ENCODE results near the gene U2AF1L4. TPM values are rescaled to one million over a fixed set of nuclear protein-coding genes. Genes with fewer than 3 reads are reported as not detected.
A peak's percentile ranks its signal among the peaks of the same experiment; 100 is the strongest.

U2AF1L4 gene
- total and polyA plus RNA-seq, 10 of the 15 experiments (the other 5 are each of a cell fraction or from before 2014, with no cell fraction given), result 7.9 to 21.6 (median 15.1) TPM

DNA sequence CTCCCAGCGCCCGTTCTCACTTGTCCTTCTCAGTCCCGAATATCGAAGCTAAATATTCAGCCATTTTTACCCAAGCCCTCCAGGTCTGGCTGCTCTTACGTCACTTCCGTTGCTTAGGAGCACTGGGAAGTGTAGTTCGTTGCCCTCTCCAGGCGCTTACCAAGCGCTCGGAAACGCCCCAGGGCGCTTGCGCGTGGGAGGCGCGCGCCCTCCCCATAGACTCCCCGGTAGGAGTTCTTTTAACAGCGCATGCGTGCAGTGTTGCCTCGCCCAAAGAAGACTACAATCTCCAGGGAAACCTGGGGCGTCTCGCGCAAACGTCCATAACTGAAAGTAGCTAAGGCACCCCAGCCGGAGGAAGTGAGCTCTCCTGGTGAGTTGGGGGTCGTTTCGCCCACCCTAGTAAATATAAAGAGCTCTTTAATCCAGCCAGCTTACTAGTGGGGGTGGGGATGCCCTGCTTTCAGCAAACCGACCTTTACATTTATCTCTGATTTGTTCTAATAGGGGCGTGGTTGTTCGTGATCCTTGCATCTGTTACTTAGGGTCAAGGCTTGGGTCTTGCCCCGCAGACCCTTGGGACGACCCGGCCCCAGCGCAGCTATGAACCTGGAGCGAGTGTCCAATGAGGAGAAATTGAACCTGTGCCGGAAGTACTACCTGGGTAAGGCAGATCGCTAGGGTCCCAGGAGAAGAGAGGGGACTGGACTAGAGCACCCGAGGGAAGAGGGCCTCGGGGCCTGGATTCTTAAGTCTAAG is at the start of gene U2AF1L4, which contains the start of gene PSENEN (continued):
- TF ChIP-seq, protein P1, sequence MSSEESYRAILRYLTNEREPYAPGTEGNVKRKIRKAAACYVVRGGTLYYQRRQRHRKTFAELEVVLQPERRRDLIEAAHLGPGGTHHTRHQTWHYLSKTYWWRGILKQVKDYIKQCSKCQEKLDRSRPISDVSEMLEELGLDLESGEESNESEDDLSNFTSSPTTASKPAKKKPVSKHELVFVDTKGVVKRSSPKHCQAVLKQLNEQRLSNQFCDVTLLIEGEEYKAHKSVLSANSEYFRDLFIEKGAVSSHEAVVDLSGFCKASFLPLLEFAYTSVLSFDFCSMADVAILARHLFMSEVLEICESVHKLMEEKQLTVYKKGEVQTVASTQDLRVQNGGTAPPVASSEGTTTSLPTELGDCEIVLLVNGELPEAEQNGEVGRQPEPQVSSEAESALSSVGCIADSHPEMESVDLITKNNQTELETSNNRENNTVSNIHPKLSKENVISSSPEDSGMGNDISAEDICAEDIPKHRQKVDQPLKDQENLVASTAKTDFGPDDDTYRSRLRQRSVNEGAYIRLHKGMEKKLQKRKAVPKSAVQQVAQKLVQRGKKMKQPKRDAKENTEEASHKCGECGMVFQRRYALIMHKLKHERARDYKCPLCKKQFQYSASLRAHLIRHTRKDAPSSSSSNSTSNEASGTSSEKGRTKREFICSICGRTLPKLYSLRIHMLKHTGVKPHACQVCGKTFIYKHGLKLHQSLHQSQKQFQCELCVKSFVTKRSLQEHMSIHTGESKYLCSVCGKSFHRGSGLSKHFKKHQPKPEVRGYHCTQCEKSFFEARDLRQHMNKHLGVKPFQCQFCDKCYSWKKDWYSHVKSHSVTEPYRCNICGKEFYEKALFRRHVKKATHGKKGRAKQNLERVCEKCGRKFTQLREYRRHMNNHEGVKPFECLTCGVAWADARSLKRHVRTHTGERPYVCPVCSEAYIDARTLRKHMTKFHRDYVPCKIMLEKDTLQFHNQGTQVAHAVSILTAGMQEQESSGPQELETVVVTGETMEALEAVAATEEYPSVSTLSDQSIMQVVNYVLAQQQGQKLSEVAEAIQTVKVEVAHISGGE (CRISPR knock-in tag; IDR thresholded peaks at IDR 0.05), result no peak
- no peak for TF ChIP-seq TCF12 (IDR thresholded peaks at IDR 0.05; ENCODE audit: low read depth, low read length)
- TF ChIP-seq, protein P2, sequence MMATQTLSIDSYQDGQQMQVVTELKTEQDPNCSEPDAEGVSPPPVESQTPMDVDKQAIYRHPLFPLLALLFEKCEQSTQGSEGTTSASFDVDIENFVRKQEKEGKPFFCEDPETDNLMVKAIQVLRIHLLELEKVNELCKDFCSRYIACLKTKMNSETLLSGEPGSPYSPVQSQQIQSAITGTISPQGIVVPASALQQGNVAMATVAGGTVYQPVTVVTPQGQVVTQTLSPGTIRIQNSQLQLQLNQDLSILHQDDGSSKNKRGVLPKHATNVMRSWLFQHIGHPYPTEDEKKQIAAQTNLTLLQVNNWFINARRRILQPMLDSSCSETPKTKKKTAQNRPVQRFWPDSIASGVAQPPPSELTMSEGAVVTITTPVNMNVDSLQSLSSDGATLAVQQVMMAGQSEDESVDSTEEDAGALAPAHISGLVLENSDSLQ (IDR thresholded peaks at IDR 0.05), result 0 out of 2 replicates have a peak, but pooled peaks have one; percentile 2
- no peak for TF ChIP-seq ETV6 (conservative IDR thresholded peaks at IDR 0.05 in 1 of 2, IDR thresholded peaks at IDR 0.05 in 1 of 2; ENCODE audit: borderline replicate concordance in 1 of 2, low read depth in 1 of 2)
- TF ChIP-seq SREBF1 (IDR thresholded peaks at IDR 0.05; ENCODE audit: low read length), result peak; percentile 66
- TF ChIP-seq RCOR1 (conservative IDR thresholded peaks at IDR 0.05; ENCODE audit: low read depth, low read length), result no peak
- no peak for TF ChIP-seq BHLHE40 (IDR thresholded peaks at IDR 0.05; ENCODE audit: borderline replicate concordance in 1 of 2, low read depth in 2 of 2, low read length in 1 of 2)
- no peak for TF ChIP-seq SUPT20H (IDR thresholded peaks at IDR 0.05; ENCODE audit: borderline replicate concordance, control insufficient read depth, low read depth, low read length)
- peak; percentile 60; the same call in 1 of the 2 replicates for TF ChIP-seq TAF1 (IDR thresholded peaks at IDR 0.05; ENCODE audit: borderline replicate concordance, low read depth, low read length)
- peak; percentile 27; the same call in 1 of the 2 replicates for TF ChIP-seq ATF3 (IDR thresholded peaks at IDR 0.05; ENCODE audit: borderline replicate concordance, extremely low read depth, low read depth, low read length)
- TF ChIP-seq MAX (IDR thresholded peaks at IDR 0.05; ENCODE audit: low read depth, low read length), result no peak; the same call in 1 of the 2 replicates
- TF ChIP-seq SIX5 (IDR thresholded peaks at IDR 0.05; ENCODE audit: low read depth, low read length, severe bottlenecking), result peak; percentile 88
- TF ChIP-seq POLR2A (IDR thresholded peaks at IDR 0.05; ENCODE audit: low read depth, low read length), result no peak
- TF ChIP-seq SMAD5 (IDR thresholded peaks at IDR 0.05; ENCODE audit: low read depth), result no peak
- TF ChIP-seq, protein P3, sequence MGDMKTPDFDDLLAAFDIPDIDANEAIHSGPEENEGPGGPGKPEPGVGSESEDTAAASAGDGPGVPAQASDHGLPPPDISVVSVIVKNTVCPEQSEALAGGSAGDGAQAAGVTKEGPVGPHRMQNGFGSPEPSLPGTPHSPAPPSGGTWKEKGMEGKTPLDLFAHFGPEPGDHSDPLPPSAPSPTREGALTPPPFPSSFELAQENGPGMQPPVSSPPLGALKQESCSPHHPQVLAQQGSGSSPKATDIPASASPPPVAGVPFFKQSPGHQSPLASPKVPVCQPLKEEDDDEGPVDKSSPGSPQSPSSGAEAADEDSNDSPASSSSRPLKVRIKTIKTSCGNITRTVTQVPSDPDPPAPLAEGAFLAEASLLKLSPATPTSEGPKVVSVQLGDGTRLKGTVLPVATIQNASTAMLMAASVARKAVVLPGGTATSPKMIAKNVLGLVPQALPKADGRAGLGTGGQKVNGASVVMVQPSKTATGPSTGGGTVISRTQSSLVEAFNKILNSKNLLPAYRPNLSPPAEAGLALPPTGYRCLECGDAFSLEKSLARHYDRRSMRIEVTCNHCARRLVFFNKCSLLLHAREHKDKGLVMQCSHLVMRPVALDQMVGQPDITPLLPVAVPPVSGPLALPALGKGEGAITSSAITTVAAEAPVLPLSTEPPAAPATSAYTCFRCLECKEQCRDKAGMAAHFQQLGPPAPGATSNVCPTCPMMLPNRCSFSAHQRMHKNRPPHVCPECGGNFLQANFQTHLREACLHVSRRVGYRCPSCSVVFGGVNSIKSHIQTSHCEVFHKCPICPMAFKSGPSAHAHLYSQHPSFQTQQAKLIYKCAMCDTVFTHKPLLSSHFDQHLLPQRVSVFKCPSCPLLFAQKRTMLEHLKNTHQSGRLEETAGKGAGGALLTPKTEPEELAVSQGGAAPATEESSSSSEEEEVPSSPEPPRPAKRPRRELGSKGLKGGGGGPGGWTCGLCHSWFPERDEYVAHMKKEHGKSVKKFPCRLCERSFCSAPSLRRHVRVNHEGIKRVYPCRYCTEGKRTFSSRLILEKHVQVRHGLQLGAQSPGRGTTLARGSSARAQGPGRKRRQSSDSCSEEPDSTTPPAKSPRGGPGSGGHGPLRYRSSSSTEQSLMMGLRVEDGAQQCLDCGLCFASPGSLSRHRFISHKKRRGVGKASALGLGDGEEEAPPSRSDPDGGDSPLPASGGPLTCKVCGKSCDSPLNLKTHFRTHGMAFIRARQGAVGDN (IDR thresholded peaks at IDR 0.05), result no peak
- TF ChIP-seq BMI1 (IDR thresholded peaks at IDR 0.05; ENCODE audit: borderline replicate concordance), result no peak; the same call in 1 of the 2 replicates
- peak; percentile 88 for TF ChIP-seq ATF7 (IDR thresholded peaks at IDR 0.05; ENCODE audit: low read depth)
- TF ChIP-seq CBFB (IDR thresholded peaks at IDR 0.05; ENCODE audit: low read depth), result no peak
- no peak for TF ChIP-seq TCF7 (IDR thresholded peaks at IDR 0.05; ENCODE audit: borderline replicate concordance)
- TF ChIP-seq NFYA (IDR thresholded peaks at IDR 0.05; ENCODE audit: borderline replicate concordance, low read depth, low read length), result no peak
- no peak for TF ChIP-seq STAT3 (IDR thresholded peaks at IDR 0.05; ENCODE audit: low read depth, low read length)

Data from GM12878 (cell line).